Measurements from ENCODE around the gene GPX7.

The GPX7 gene

GRCh38 chr1:52601991-52602855 is at the start of gene GPX7:
GPX7 (plus strand) TSS chr1:52602371; CDS start chr1:52602410, 39 bp downstream.
- TF ChIP-seq POLR2A (IDR thresholded peaks at IDR 0.05; ENCODE audit: low read depth, low read length) = no peak
- no peak for FAIRE-seq
- no peak for DNase-seq (ENCODE audit: insufficient read length, low spot score)

- no peak for FAIRE-seq
- TF ChIP-seq POLR2A (IDR thresholded peaks at IDR 0.05; ENCODE audit: low read depth, low read length) = peak; percentile 67
- peak; percentile 45 for DNase-seq (ENCODE audit: insufficient read length, low spot score)
Measured at GRCh38 chr1:52552505-52553361, 49.4 kb upstream of the GPX7 start, which contains the start of gene TUT4. TUT4 (minus strand) TSS chr1:52553092; CDS start chr1:52526280, 26,812 bp downstream.

DNA sequence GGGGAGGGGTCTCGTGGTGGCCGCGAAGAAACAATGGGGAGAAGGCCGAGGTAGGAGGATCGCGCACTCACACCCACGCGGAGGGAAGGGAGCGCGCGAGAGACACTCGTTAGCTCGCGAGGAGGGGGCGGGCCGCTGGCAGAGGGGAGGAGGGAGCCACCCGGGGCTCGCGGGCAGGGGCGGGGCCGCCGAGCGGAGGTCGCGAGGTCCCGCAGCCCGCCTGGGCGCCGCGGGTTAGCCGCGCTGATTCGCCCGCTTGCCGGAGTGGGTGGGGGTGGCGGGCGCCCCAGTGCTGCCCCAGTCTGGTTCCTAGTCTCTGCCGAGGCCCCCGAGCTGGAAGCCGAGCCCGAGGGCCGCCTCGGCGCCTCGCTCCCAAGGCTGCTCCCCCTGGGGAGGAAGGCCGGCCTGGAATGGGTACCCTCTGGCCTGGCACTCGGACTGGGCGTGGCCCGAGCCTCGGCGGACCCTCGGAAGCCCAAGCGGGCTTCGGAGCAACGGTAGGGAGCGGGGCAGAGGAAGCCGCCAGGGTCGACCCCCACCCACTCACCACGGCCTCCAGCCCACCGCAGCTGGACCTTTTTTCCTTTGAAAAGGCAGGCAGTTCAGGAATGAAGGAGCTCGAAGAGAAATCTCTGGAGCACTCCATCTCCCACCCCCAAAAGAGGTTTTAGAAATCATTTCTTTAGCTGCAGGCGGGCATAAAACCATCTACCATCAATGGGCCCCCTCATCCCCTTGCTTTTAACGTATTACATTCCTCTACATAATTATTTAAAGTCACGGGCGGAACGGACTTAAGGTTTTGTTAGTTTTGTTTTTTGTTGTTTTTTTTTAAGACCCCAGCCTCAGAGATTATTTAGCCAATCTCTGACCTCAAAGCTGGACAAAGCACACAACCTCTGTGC is 48.6 kb upstream of the GPX7 start:
- DNase-seq (ENCODE audit: insufficient read length, low spot score) (peak; percentile 75), FAIRE-seq (peak; percentile 74)
- TF ChIP-seq POLR2A (IDR thresholded peaks at IDR 0.05; ENCODE audit: low read depth, low read length) = peak; percentile 74

DNA sequence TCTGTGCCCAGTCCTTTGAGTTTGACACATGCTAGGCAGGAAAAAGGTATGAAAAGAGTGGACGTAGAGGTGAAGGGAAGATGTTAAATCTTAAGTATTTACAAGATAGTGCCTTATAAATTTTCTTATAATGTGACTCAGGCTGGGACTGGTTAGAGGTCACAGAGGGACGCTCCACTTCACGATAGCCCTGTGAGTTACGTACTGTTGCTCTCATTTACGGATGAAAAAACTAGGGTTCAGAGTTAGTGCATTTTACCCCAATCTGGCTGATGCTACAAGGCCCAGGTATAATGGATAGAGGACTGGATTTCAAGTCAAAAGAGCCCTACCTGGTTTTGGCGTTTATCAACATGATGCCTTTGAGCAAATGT is 47.9 kb upstream of the GPX7 start:
- DNase-seq (ENCODE audit: insufficient read length, low spot score) (no peak), FAIRE-seq (no peak)
- no peak for TF ChIP-seq POLR2A (IDR thresholded peaks at IDR 0.05; ENCODE audit: low read depth, low read length)

DNA sequence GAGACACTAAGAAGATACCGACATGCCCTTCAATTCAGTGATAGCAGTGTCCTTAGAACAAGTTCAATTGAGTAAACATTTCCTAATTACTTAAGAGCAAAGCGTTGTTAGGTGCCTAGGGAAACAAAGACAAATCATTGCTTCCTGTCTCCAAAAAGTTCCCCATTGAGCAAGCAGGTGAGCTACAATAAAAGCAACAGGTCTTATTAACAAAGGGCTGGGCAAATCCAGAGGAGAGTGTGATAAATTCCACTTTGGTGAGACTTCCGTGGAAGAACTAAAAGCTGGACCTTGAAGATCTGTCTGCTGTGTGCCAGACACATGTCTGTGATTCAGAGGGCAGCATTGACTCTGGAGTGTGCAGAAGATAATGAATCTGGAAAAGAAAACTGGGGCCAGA is 47.4 kb upstream of the GPX7 start:
- no peak for TF ChIP-seq POLR2A (IDR thresholded peaks at IDR 0.05; ENCODE audit: low read depth, low read length)
- FAIRE-seq (peak; percentile 41), DNase-seq (ENCODE audit: insufficient read length, low spot score) (no peak)

DNA sequence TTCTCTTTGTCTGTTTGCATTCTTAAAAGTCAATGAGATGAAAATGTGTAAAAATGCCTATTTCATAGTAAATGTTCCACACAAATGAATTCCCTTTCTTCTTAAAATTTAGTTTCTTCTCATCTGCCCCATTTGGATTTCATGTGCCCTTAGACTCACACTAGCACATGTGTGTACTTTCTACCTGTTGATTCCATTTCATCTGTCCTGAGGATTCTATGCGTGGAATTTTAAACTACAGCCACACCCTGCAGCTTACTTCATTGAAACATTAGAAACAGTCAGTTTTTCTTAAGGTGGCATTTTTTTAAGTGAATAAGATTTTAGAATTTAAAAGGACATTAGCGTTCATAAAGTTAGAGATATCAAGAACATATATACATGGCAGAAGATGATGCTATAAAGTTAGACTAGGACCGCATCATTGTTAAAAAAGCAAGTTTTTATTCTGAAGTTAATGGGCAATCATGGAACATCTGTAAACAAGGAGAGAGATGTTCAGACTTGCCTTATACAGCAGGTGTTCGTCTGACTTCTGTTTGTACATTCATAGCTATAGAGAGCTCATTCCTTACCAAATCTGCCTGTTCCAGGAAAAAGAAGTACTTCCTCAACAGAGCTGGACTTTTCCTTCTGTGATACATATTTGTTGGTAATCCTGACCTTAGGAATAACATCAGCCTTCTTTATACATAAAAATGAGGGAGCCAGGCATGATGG is 45.4 kb upstream of the GPX7 start:
- TF ChIP-seq POLR2A (IDR thresholded peaks at IDR 0.05; ENCODE audit: low read depth, low read length) = no peak
- FAIRE-seq (no peak), DNase-seq (ENCODE audit: insufficient read length, low spot score) (no peak)

- no peak for FAIRE-seq
- no peak for TF ChIP-seq POLR2A (IDR thresholded peaks at IDR 0.05; ENCODE audit: low read depth, low read length)
- no peak for DNase-seq (ENCODE audit: insufficient read length, low spot score)
Measured at GRCh38 chr1:52558941-52559340, 43.2 kb upstream of the GPX7 start.

- DNase-seq (ENCODE audit: insufficient read length, low spot score) (no peak), FAIRE-seq (no peak)
- no peak for TF ChIP-seq POLR2A (IDR thresholded peaks at IDR 0.05; ENCODE audit: low read depth, low read length)
Measured at GRCh38 chr1:52559875-52560274, 42.3 kb upstream of the GPX7 start.

DNA sequence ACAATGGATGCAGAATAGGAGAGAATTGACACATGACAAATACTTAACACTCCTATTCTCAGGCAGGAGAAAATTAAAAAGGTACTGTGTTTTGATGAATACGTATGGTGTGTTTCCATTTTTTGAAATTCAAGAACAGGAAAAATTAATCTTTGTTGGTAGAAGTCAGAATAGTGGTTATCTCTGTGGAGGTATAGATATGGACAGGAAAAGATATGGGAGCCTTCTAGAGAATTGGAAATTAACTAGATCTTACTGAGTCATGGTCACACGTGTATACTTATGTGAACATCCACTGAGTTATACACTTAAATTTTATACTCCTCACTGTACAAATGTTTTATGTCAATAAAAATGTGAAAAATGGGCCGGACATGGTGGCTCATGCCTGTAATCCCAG is 39.4 kb upstream of the GPX7 start:
- DNase-seq (ENCODE audit: insufficient read length, low spot score) (no peak), FAIRE-seq (no peak)
- no peak for TF ChIP-seq POLR2A (IDR thresholded peaks at IDR 0.05; ENCODE audit: low read depth, low read length)

DNA sequence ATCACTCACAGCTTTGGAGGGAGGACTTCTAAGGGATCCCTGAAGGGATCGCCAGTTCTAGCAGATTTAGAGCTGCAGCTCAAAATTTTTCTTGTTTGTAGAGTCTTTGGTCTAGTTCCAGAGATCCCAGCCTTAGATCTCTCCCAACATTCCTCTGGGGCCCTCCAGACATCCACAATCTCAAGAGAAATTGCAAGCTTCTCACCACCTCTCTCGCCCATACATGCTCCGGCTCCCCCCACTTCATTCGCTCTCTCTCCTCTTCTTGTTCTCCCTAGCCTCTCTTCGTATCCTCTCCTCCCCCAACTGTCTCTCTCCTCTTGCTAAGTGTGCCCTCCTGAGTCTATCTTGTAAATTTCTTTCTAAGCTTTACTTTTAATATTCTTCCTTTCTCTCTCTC is 34.2 kb upstream of the GPX7 start:
- DNase-seq (ENCODE audit: insufficient read length, low spot score) = no peak
- TF ChIP-seq POLR2A (IDR thresholded peaks at IDR 0.05; ENCODE audit: low read depth, low read length) = no peak
- FAIRE-seq = no peak

DNA sequence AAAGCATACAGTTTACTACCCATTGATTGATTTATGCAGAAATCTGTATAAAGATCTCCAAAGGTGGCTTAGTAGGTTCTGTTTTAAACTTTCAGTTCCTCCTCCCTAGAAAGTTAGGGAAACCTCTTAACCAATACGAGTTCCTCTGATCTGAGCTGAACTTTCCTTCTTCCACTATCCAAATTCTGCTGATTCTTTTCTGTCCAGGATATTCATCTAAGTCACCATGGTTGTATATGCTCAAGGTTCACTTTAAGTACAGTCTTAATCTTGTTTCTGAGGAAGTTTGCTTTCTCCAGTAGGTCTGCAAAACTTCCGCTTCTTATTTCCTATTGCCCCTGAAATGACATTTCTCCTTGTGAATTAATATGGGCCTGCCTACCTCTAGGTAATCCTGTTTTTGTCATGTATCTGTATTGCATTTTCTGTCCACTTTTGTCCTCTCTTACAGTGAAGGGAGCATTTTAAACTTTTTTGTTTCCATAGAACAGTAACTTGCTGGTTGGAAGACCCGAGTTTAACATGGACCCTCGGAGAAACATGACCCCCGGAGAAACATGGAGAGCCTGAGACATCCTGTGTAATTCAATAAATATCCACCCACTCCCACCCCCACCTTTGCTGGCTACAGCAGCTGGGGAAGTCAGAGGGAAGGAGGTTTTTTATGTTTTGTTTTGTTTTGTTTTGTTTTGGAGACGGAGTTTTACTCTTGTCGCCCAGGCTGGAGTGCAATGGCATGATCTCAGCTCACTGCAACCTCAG is 32.5 kb upstream of the GPX7 start:
- no peak for TF ChIP-seq POLR2A (IDR thresholded peaks at IDR 0.05; ENCODE audit: low read depth, low read length)
- no peak for FAIRE-seq
- no peak for DNase-seq (ENCODE audit: insufficient read length, low spot score)

DNA sequence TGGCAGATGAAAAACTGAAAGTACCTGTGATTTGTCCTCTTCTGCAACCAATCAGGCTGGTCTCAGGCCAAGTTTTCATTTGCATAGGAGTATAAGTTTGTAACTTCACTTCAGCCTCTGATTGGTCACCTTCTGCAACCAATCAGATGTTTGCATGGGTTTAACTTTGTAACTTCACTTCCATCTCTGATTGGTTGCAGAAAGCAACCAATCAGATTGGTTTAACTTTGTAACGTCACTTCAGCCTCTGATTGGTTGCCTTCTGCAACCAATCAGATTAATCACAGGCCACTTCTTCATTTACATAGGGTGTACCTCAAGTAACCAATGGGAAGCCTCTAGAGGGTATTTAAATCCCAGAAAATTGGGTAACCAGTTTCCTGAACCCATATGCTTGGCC is 30.4 kb upstream of the GPX7 start:
- peak; percentile 90 for FAIRE-seq
- TF ChIP-seq POLR2A (IDR thresholded peaks at IDR 0.05; ENCODE audit: low read depth, low read length) = no peak
- DNase-seq (ENCODE audit: insufficient read length, low spot score) = no peak

Measured in H54 (cell line).